Suprapubic skin (tissue), 4 donors: ENCODE data around the gene TREH. TPM values are rescaled to one million over a fixed set of nuclear protein-coding genes. Genes with fewer than 3 reads are reported as not detected.

ENCODE experiments used
- DNase-seq, 2 donors: peaks; one replicate each; pipeline ENCODE4 v3.0.0-alpha.2; 2019; ENCODE audit warnings: low spot score in 2 of 2
- H3K27ac ChIP-seq: fragments of 200-600 bp; sonication (generic); one replicate; pipeline ENCODE4 v1.5.1; 2019
- H3K27me3 ChIP-seq: fragments of 200-600 bp; sonication (generic); one replicate; pipeline ENCODE4 v1.5.1; 2019
- H3K36me3 ChIP-seq: fragments of 200-600 bp; sonication (generic); one replicate; pipeline ENCODE4 v1.5.1; 2019
- H3K4me1 ChIP-seq: fragments of 200-600 bp; sonication (generic); one replicate; pipeline ENCODE4 v1.5.1; 2019
- H3K4me3 ChIP-seq: fragments of 200-600 bp; sonication (generic); one replicate; pipeline ENCODE4 v1.5.1; 2019; ENCODE audit warnings: mild to moderate bottlenecking
- H3K9me3 ChIP-seq: fragments of 200-600 bp; sonication (generic); one replicate; pipeline ENCODE4 v1.5.1; 2019
- EP300 ChIP-seq: sonication (generic); formaldehyde crosslinking; IDR thresholded peaks from one replicate; pipeline ENCODE4 v1.6.1; 2017; ENCODE audit warnings: antibody characterized with exemption
- POLR2A ChIP-seq, 2 donors: fragments of 450-650 bp; IDR thresholded peaks; one replicate each; pipeline ENCODE4 v1.6.1; 2017; ENCODE audit warnings: antibody characterized with exemption in 2 of 2, mild to moderate bottlenecking in 2 of 2, moderate library complexity in 2 of 2
- POLR2AphosphoS5 ChIP-seq, 3 donors: sonication (generic); formaldehyde crosslinking; IDR thresholded peaks; one replicate each; pipeline ENCODE4 v1.6.1; 2017; ENCODE audit warnings: antibody characterized with exemption in 3 of 3
- WGBS: methylation state at CpG from one replicate; pipeline ENCODE4 v1.1.5; 2018; 5-methylcytosine and 5-hydroxymethylcytosine counted together
- total RNA-seq, 4 donors: library from RNA; depleted of rRNA; stranded (reverse); fragments of >200 nt; gene quantifications; one replicate each; pipeline ENCODE4 v1.1.0, GENCODE V29; 2016
- TF ChIP-seq, protein P1 (sequence below), 2 donors: fragments of 200-600 bp in 1 of 2; fragments of 450-650 bp in 1 of 2; sonication (generic) in 1 of 2; IDR thresholded peaks; one replicate each; pipeline ENCODE4 v1.5.1; 2016 to 2019; ENCODE audit warnings: antibody characterized with exemption in 2 of 2, mild to moderate bottlenecking in 1 of 2, moderate library complexity in 1 of 2

Gene TREH
- total RNA-seq, 4 donors from 2014 or later = not detected

GRCh38 chr11:118705791-118706545 lies 26.5 kb upstream of the TREH start:
- no peaks in the 10 kb centered on the region for H3K27me3 ChIP-seq
- no peak for TF ChIP-seq POLR2A (IDR thresholded peaks at IDR 0.05)
- TF ChIP-seq, protein P1, sequence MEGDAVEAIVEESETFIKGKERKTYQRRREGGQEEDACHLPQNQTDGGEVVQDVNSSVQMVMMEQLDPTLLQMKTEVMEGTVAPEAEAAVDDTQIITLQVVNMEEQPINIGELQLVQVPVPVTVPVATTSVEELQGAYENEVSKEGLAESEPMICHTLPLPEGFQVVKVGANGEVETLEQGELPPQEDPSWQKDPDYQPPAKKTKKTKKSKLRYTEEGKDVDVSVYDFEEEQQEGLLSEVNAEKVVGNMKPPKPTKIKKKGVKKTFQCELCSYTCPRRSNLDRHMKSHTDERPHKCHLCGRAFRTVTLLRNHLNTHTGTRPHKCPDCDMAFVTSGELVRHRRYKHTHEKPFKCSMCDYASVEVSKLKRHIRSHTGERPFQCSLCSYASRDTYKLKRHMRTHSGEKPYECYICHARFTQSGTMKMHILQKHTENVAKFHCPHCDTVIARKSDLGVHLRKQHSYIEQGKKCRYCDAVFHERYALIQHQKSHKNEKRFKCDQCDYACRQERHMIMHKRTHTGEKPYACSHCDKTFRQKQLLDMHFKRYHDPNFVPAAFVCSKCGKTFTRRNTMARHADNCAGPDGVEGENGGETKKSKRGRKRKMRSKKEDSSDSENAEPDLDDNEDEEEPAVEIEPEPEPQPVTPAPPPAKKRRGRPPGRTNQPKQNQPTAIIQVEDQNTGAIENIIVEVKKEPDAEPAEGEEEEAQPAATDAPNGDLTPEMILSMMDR (IDR thresholded peaks at IDR 0.05) = no peak
- no peak for TF ChIP-seq EP300
- TF ChIP-seq POLR2AphosphoS5 (IDR thresholded peaks at IDR 0.05) = no peak
- H3K4me1 ChIP-seq = peaks cover 7% of the 10 kb centered on the region
- H3K27ac ChIP-seq = no peak overlapping the region
- H3K4me3 ChIP-seq = no peak overlapping the region
- H3K36me3 ChIP-seq = no peaks in the 10 kb centered on the region
- whole genome bisulfite sequencing = 58% methylated on average over 12 of the region's 12 CpGs
- H3K9me3 ChIP-seq = no peaks in the 10 kb centered on the region
- no peak for DNase-seq

DNA sequence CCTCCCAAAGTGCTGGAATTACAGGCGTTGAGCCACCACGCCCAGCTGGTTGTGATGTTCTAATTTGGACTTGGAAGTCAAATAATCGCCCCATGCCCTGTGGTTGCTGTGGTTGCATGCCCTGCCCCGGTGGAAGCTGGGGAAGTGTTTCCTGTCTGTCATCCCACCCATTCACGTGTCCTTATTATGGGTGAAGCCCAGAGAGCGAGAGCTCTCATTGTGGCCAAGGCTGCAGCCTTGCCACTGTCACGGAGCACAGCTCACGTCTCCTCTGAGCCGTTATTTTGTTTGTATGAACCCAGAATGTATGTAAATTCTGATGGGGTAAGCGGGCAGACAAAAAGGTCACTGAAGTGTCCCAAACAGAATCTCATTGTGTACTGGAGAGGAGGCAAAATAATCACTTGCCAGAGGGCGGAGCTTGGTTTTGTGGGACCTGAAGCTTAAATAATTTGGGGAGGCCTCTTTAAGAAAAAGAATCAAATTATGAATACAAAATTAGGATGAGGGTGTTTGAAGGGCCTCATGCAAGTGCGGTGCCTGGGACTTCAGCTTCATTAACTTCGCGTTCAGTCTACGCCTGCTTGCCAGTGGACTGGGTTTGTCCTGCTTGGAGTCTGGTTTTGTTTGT lies 25.8 kb upstream of the TREH start:
- Histone ChIP-seq H3K27me3 (no peaks in the 10 kb centered on the region), H3K4me3 (no peak overlapping the region), H3K27ac (no peak overlapping the region), H3K9me3 (no peaks in the 10 kb centered on the region), H3K4me1 (peaks cover 7% of the 10 kb centered on the region), H3K36me3 (no peaks in the 10 kb centered on the region)
- DNase-seq = no peak
- TF ChIP-seq POLR2AphosphoS5 (IDR thresholded peaks at IDR 0.05) = no peak
- TF ChIP-seq EP300 = no peak
- TF ChIP-seq, protein P1 (IDR thresholded peaks at IDR 0.05) = no peak
- TF ChIP-seq POLR2A (IDR thresholded peaks at IDR 0.05) = no peak
- WGBS = 61% methylated on average over 15 of the region's 15 CpGs

- WGBS = 80% methylated on average over 5 of the region's 5 CpGs
- H3K27me3 ChIP-seq = no peaks in the 10 kb centered on the region
- no peaks in the 10 kb centered on the region for H3K9me3 ChIP-seq
- DNase-seq = no peak
- no peak overlapping the region for H3K4me3 ChIP-seq
- H3K4me1 ChIP-seq = peaks cover 7% of the 10 kb centered on the region
- TF ChIP-seq EP300 = no peak
- H3K36me3 ChIP-seq = no peaks in the 10 kb centered on the region
- H3K27ac ChIP-seq = no peak overlapping the region
These were observed 24.2 kb upstream of the TREH start for GRCh38 chr11:118703563-118704106.

DNA sequence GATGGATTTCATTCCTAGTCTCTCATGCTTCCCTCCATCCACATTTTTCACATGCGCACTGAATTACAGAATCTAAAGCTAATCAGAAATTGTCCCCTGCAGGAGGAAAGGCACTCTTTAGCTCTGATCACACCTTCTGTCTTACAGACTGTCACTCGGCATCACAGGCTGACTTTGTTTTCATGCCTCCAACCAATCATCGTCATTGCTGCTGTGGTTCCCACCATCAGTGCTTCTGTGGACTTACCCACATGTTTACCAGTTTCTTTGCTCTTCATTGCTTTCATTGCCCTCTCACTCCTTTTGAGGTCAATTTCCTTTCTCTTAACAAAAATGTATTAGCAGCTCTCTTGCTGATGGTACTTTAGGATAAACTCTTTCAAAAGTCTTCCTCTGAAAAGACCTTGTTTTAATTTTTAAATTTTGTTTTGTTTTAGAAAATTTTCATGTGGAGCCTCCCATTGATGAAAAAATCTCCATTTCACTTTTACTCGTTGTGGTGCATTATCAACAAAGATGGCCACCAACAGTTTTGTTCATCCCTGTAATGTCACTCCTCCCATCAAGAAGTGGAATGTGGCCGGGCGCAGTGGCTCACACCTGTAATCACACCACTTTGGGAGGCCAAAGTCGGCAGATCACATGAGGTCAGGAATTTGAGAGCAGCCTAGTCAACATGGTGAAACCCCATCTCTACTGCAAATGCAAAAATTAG lies 20.2 kb upstream of the TREH start:
- H3K27ac ChIP-seq = no peak overlapping the region
- H3K4me3 ChIP-seq = no peak overlapping the region
- peaks cover 1% of the 10 kb centered on the region for H3K4me1 ChIP-seq
- no peak for TF ChIP-seq POLR2A (IDR thresholded peaks at IDR 0.05)
- TF ChIP-seq, protein P1 (IDR thresholded peaks at IDR 0.05) = no peak
- TF ChIP-seq POLR2AphosphoS5 (IDR thresholded peaks at IDR 0.05) = no peak
- TF ChIP-seq EP300 = no peak
- DNase-seq = peak in 1 of 2 donors; percentile 41
- H3K27me3 ChIP-seq = no peaks in the 10 kb centered on the region
- H3K9me3 ChIP-seq = no peaks in the 10 kb centered on the region
- H3K36me3 ChIP-seq = no peaks in the 10 kb centered on the region
- 87% methylated on average over 7 of the region's 7 CpGs for WGBS

DNA sequence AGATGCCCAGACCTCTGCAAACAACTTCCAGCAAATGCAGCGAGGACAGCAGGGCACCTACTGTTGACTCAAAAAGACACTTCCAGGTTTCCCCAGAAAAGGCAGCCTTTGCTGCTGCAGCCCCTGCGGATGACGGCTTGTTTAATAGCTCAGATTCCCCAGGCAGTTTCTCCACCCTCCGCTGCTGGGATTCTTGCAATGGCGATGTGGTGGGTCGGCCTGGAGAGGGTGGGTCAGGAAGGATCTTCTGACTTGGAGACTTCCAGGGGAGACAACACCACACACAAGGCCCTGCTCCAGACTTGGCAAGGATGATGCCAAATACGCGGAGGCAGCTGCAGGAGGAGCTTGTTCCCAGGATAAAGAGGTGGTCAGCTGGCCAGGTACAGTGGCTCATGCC lies 17.9 kb upstream of the TREH start:
- Histone ChIP-seq H3K36me3 (no peaks in the 10 kb centered on the region), H3K27me3 (no peaks in the 10 kb centered on the region), H3K27ac (no peak overlapping the region), H3K4me1 (peaks cover 3% of the 10 kb centered on the region), H3K9me3 (no peaks in the 10 kb centered on the region), H3K4me3 (no peak overlapping the region)
- no peak for DNase-seq
- TF ChIP-seq EP300 = no peak
- TF ChIP-seq POLR2AphosphoS5 (IDR thresholded peaks at IDR 0.05) = no peak
- no peak for TF ChIP-seq POLR2A (IDR thresholded peaks at IDR 0.05)
- TF ChIP-seq, protein P1 (IDR thresholded peaks at IDR 0.05) = no peak
- WGBS = 79% methylated on average over 7 of the region's 8 CpGs
